CD14-positive monocyte (primary cell): ENCODE measurements around the gene TMEM52B. TPM values are rescaled to one million over a fixed set of nuclear protein-coding genes. Genes with fewer than 3 reads are reported as not detected.

Source experiments
- DNase-seq, 3 donors: peaks; one replicate each; pipeline ENCODE4 v3.0.0-alpha.2; 2011 to 2022
- H2AFZ ChIP-seq: 2 replicates; pipeline ENCODE4 v1.6.0; 2012; ENCODE audit warnings: mild to moderate bottlenecking, low read depth, low read length, inconsistent platforms; ENCODE audit not compliant: insufficient read depth, poor library complexity, severe bottlenecking
- H3K27ac ChIP-seq, 2 donors: 1 replicate in 1 of 2; 2 replicates in 1 of 2; pipeline ENCODE4 v1.5.1; 2012 to 2013; ENCODE audit warnings: low read length in 2 of 2, control low read depth in 1 of 2, inconsistent platforms in 1 of 2, low read depth in 1 of 2, mild to moderate bottlenecking in 1 of 2
- H3K27me3 ChIP-seq, 2 donors: one replicate each; pipeline versions ENCODE4 v1.6.0 to v1.6.1; 2011 to 2013; ENCODE audit warnings: low read length in 2 of 2; ENCODE audit not compliant: control insufficient read depth in 2 of 2, insufficient read depth in 2 of 2
- H3K36me3 ChIP-seq, 2 donors: replicated peaks in 1 of 2; 1 replicate in 1 of 2; 2 replicates in 1 of 2; pipeline versions ENCODE4 v1.5.1 to v1.6.1; 2012 to 2013; ENCODE audit warnings: low read length in 2 of 2, control low read depth in 1 of 2, inconsistent platforms in 1 of 2, mild to moderate bottlenecking in 1 of 2; ENCODE audit not compliant: insufficient read depth in 2 of 2, control insufficient read depth in 1 of 2
- H3K4me1 ChIP-seq, 2 donors: 1 replicate in 1 of 2; 2 replicates in 1 of 2; pipeline versions ENCODE4 v1.5.1 to v1.6.1; 2012 to 2013; ENCODE audit warnings: low read length in 2 of 2, control low read depth in 1 of 2, inconsistent platforms in 1 of 2, mild to moderate bottlenecking in 1 of 2, moderate library complexity in 1 of 2; ENCODE audit not compliant: insufficient read depth in 2 of 2, control insufficient read depth in 1 of 2
- H3K4me2 ChIP-seq: replicated peaks from 2 replicates; pipeline ENCODE3; 2012; ENCODE audit warnings: low read length, moderate library complexity, mild to moderate bottlenecking; ENCODE audit not compliant: poor library complexity, severe bottlenecking; ENCODE audit errors: extremely low read depth
- H3K4me3 ChIP-seq, 3 experiments: fragments of 200-600 bp in 1 of 3; sonication (generic) in 1 of 3; replicated peaks in 1 of 3; 1 replicate in 2 of 3; 2 replicates in 1 of 3; pipeline ENCODE4 v1.5.1; 2011 to 2013; ENCODE audit warnings: low read length in 3 of 3, mild to moderate bottlenecking in 3 of 3, control low read depth in 2 of 3, low read depth in 2 of 3, inconsistent platforms in 1 of 3, moderate library complexity in 1 of 3
- H3K79me2 ChIP-seq: 2 replicates; pipeline ENCODE4 v1.6.0; 2012; ENCODE audit warnings: mild to moderate bottlenecking, control low read depth, inconsistent platforms, low read length, moderate library complexity; ENCODE audit not compliant: insufficient read depth
- H3K9ac ChIP-seq: 2 replicates; pipeline ENCODE4 v1.6.0; 2017; ENCODE audit warnings: low read length, mild to moderate bottlenecking; ENCODE audit not compliant: insufficient read depth, poor library complexity, severe bottlenecking
- H3K9me3 ChIP-seq, 2 donors: replicated peaks in 1 of 2; 1 replicate in 1 of 2; 2 replicates in 1 of 2; pipeline versions ENCODE4 v1.5.1 to v1.6.1; 2012 to 2013; ENCODE audit warnings: low read length in 2 of 2, control low read depth in 1 of 2; ENCODE audit not compliant: control insufficient read depth in 1 of 2, insufficient read depth in 1 of 2
- H4K20me1 ChIP-seq: 2 replicates; pipeline ENCODE4 v1.6.0; 2012; ENCODE audit warnings: mild to moderate bottlenecking, low read length, control low read depth, moderate library complexity; ENCODE audit not compliant: insufficient read depth
- H3K27ac Mint-ChIP-seq, 7 donors: one replicate each; pipeline ENCODE4 v1.8.0; 2020; ENCODE audit warnings: mild to moderate bottlenecking in 7 of 7, mixed read lengths in 7 of 7, moderate library complexity in 6 of 7, inconsistent platforms in 2 of 7
- H3K27me3 Mint-ChIP-seq, 3 donors: one replicate each; pipeline ENCODE4 v1.8.0; 2021 to 2022; ENCODE audit warnings: low read depth in 3 of 3, mild to moderate bottlenecking in 3 of 3, mixed read lengths in 3 of 3, moderate library complexity in 3 of 3, inconsistent platforms in 1 of 3
- H3K36me3 Mint-ChIP-seq, 2 donors: one replicate each; pipeline ENCODE4 v1.8.0; 2020; ENCODE audit warnings: mixed read lengths in 2 of 2, inconsistent platforms in 1 of 2, mild to moderate bottlenecking in 1 of 2
- H3K4me1 Mint-ChIP-seq: one replicate; pipeline ENCODE4 v1.8.0; 2020; ENCODE audit warnings: mild to moderate bottlenecking, mixed read lengths
- H3K4me3 Mint-ChIP-seq, 2 donors: one replicate each; pipeline ENCODE4 v1.8.0; 2020; ENCODE audit warnings: mild to moderate bottlenecking in 2 of 2, mixed read lengths in 2 of 2, moderate library complexity in 1 of 2
- H3K9me3 Mint-ChIP-seq, 7 donors: one replicate each; pipeline ENCODE4 v1.8.0; 2020 to 2022; ENCODE audit warnings: mixed read lengths in 7 of 7, mild to moderate bottlenecking in 6 of 7, moderate library complexity in 6 of 7, inconsistent platforms in 2 of 7
- WGBS: methylation state at CpG from one replicate; pipeline ENCODE4 v1.1.5; 2013; ENCODE audit warnings: missing lambda C conversion rate; ENCODE audit not compliant: insufficient coverage; 5-methylcytosine and 5-hydroxymethylcytosine counted together
- intact Hi-C, 2 donors: fragments of 100-400 bp; cut with micrococcal nuclease; formaldehyde crosslinking; loops; one replicate each; pipeline versions ENCODE4 v1.15.0 to v1.15.1; 2023
- polyA plus RNA-seq, 3 donors: library from polyadenylated mRNA; depleted of rRNA in 1 of 3; unstranded in 2 of 3; stranded (reverse) in 1 of 3; fragments of 300-500 nt in 2 of 3; fragments of >200 nt in 1 of 3; fragmentation: Illumina TruSeq in 2 of 3; gene quantifications; 1 replicate in 2 of 3; 2 replicates in 1 of 3; pipeline ENCODE4 v1.2.3, GENCODE V29; 2012 to 2021
- TF ChIP-seq, protein P1 (sequence below): fragments of 200-600 bp; IDR thresholded peaks from one replicate; pipeline ENCODE4 v1.8.0; 2022; ENCODE audit warnings: antibody characterized with exemption, mild to moderate bottlenecking

TMEM52B gene
- polyA plus RNA-seq, 3 donors, result 0.54 to 2.4 (median 0.58) TPM

- Histone ChIP-seq H3K4me1 (no peaks in the 10 kb centered on the region), H4K20me1 (no peaks in the 10 kb centered on the region), H3K4me3 (no peak overlapping the region), H3K36me3 (peaks cover 10 to 19% of the 10 kb centered on the region in 2 donors), H3K27me3 (no peaks in the 10 kb centered on the region), H3K9me3 (no peaks in the 10 kb centered on the region), H3K9ac (no peak overlapping the region), H3K27ac (no peak overlapping the region), H2AFZ (no peak overlapping the region), H3K79me2 (no peaks in the 10 kb centered on the region), H3K4me2 (no peak overlapping the region)
- intact Hi-C loops, result no loop called here
- peaks cover 21 to 22% of the 10 kb centered on the region in 2 donors for H3K36me3 Mint-ChIP-seq
- TF ChIP-seq, protein P1, sequence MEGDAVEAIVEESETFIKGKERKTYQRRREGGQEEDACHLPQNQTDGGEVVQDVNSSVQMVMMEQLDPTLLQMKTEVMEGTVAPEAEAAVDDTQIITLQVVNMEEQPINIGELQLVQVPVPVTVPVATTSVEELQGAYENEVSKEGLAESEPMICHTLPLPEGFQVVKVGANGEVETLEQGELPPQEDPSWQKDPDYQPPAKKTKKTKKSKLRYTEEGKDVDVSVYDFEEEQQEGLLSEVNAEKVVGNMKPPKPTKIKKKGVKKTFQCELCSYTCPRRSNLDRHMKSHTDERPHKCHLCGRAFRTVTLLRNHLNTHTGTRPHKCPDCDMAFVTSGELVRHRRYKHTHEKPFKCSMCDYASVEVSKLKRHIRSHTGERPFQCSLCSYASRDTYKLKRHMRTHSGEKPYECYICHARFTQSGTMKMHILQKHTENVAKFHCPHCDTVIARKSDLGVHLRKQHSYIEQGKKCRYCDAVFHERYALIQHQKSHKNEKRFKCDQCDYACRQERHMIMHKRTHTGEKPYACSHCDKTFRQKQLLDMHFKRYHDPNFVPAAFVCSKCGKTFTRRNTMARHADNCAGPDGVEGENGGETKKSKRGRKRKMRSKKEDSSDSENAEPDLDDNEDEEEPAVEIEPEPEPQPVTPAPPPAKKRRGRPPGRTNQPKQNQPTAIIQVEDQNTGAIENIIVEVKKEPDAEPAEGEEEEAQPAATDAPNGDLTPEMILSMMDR, result no peak
- 50% methylated on average over 1 of the region's 1 CpG for WGBS
- H3K9me3 Mint-ChIP-seq, result peaks cover 0 to 5% (median 1%) of the 10 kb centered on the region in 7 donors
- DNase-seq, result no peak
- H3K27me3 Mint-ChIP-seq, result no peaks in the 10 kb centered on the region
- no peak overlapping the region for H3K4me3 Mint-ChIP-seq
- H3K27ac Mint-ChIP-seq, result peak overlapping the region in 1 of 7 donors; percentile 50
- H3K4me1 Mint-ChIP-seq, result peaks cover 11% of the 10 kb centered on the region
These were observed 48.8 kb downstream of the TMEM52B start for GRCh38 chr12:10227648-10228047.

DNA sequence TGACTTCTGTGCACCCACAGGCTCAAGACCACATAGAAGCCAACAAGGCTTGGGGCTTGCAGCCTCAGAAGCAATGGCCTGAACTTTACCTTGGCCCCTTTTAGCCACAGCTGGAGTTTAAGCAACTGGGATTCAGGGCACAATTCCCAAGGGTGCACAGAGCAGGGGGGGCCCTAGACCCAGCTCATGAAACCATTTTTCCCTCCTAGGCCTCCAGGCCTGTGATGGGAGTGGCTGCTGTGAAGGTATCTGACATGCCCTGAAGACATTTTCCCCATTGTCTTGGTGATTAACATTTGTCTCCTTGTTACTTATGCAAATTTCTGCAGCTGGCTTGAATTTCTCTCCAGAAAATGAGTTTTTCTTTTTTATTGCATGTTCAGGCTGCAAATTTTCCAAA is 55.7 kb downstream of the TMEM52B start:
- Histone ChIP-seq H3K9me3 (peaks cover 15 to 16% of the 10 kb centered on the region in 2 donors), H3K4me3 (no peak overlapping the region), H3K79me2 (no peaks in the 10 kb centered on the region), H3K4me2 (no peak overlapping the region), H3K36me3 (no peaks in the 10 kb centered on the region), H3K27ac (no peak overlapping the region), H2AFZ (no peak overlapping the region), H3K4me1 (no peaks in the 10 kb centered on the region), H3K27me3 (no peaks in the 10 kb centered on the region), H3K9ac (no peak overlapping the region), H4K20me1 (no peaks in the 10 kb centered on the region)
- H3K4me1 Mint-ChIP-seq, result peaks cover 3% of the 10 kb centered on the region
- peaks cover 0 to 3% of the 10 kb centered on the region in 2 donors for H3K36me3 Mint-ChIP-seq
- intact Hi-C loops, result loop anchor here in 1 of 2 donors (10.0 kb wide), 1 partner anchor 520 kb away; no protein-coding TSS in a partner anchor
- TF ChIP-seq, protein P1, result no peak
- DNase-seq, result no peak
- H3K27me3 Mint-ChIP-seq, result peaks cover 0 to 4% (median 2%) of the 10 kb centered on the region in 3 donors
- H3K27ac Mint-ChIP-seq, result no peak overlapping the region
- H3K4me3 Mint-ChIP-seq, result no peak overlapping the region
- H3K9me3 Mint-ChIP-seq, result peaks cover 14 to 25% (median 24%) of the 10 kb centered on the region in 7 donors
